HG03159 (cell line): ENCODE results near the gene TCP1.
"Not testable (repeated sequence)": the region's sequence is repeated elsewhere in the genome, so short reads cannot be mapped to it uniquely, and the experiment has no call there.

Experiments
- ATAC-seq: cut with Tn5 transposase; IDR thresholded peaks from one replicate; pipeline ENCODE4 v1.9.1; 2021; ENCODE audit warnings: mild to moderate bottlenecking, moderate library complexity; ENCODE audit not compliant: unreplicated experiment

The TCP1 gene

DNA sequence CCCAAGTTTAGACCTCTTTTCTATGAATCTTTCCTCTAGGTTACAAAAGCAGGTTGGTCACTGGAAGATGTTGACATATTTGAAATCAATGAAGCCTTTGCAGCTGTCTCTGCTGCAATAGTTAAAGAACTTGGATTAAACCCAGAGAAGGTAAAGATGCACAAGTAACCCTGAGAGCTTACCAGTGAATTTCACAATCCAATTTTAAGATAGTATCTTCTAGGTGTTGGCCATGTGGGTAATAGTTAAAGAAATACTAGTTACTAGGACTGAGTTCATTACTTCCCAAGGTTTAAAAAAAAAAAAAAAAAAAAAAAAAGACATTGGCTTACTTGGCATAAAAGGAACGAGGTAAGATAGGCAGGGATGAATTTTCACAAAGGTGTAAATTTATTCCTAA is 11.3 kb downstream of the TCP1 start:
- ATAC-seq = no peak

DNA sequence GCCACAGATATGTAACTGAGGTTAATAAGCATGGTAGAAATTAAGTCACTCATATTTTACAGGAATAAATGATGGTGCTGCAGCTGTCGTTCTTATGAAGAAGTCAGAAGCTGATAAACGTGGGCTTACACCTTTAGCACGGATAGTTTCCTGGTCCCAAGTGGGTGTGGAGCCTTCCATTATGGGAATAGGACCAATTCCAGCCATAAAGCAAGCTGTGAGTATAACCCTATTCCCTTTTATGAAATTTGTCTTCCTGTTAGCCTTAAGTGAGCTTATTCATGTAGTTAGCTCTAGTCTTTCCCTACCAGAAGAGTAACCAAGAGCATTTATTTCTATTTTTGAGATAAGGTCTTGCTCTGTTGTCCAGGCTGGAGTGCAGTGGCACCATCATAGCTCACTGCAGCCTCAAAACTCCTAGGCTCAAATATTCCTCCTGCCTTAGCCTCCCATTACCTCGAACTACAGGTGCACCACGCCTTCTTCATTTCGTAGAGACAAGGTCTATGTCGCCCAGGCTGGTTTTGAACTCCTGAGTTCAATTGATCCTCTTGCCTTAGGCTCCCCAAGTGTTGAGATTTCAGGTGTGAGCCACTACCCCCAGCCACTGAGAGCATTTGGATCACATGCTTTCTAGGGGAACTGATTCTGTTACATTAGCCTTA is 12.0 kb downstream of the TCP1 start:
- ATAC-seq = no peak

DNA sequence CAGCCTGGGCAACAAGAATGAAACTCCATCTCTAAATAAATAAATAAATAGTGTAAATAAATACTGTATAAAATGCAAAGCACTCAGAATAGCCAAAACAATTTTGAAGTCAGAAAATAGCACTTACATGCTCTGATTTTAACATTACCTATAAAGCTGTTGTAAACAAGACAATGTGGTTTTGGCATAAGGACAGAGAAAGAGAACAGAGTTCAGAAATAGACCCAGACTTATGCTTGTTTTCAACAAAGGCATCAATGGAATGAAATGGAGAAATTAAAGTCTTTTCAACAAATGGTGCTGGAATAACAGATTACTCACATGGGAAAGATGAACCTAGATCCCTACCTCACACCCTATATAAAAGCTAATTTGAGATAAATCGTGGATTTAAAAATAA is 17.2 kb downstream of the TCP1 start:
- no peak for ATAC-seq

DNA sequence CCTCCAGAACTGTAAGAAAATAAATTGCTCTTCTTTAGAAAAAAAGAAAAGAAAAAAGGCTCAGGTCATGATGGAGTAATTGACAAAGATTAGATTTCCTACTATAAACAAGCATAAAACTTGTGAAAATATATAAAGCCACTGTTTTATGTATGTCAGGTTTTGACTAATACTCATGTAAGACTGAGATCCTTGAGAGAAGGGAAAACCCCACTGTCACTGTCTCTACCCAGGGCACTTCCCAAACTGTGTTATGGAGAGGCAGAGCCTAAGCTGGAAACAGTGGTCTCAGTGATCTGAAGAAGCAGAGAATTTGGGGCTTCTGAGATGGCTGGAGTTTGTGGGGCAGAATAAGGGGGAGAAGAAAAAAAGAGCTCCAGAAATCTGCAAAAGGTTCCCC is 19.9 kb downstream of the TCP1 start:
- no peak for ATAC-seq

DNA sequence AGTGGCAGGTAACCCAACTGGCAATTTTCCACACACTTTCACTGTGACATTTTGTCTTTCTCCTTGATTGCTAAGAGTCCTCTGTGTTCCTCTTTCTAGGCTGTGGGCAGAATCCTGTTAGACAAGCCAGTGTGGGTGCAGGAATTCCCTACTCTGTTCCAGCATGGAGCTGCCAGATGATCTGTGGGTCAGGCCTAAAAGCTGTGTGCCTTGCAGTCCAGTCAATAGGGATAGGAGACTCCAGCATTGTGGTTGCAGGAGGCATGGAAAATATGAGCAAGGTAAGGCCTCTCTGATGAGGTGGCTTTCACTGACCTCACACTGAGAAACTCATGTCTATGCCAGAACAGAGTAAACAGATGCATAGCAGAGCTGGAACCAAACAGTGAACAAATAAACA is 22.5 kb downstream of the TCP1 start:
- no peak for ATAC-seq

DNA sequence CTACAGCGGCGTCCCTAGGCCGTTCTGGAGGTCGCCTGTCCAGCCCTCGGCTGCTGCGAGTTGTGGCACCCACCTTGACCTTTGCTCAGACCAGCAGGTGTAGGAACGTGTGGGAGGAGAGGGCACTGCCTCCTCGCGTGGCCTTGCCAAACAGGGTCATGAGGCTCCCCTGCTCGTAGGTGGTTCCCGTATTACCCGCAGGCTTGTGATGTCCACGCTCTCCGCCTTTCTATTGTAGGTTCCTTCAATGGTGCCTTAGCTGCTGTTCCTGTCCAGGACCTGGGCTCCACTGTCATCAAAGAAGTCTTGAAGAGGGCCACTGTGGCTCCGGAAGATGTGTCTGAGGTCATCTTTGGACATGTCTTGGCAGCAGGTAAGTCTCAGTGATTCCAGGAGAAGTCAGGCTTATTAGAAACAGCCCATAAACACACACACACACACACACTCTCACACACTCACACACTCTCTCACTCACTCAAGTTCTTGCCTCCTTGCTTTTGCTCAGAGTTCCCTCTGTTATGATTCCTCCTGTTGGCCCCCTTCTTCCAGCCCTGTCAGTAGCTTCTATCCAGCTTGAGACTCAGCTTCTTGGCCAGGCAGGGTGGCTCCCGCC is 26.6 kb downstream of the TCP1 start:
- ATAC-seq = no peak

DNA sequence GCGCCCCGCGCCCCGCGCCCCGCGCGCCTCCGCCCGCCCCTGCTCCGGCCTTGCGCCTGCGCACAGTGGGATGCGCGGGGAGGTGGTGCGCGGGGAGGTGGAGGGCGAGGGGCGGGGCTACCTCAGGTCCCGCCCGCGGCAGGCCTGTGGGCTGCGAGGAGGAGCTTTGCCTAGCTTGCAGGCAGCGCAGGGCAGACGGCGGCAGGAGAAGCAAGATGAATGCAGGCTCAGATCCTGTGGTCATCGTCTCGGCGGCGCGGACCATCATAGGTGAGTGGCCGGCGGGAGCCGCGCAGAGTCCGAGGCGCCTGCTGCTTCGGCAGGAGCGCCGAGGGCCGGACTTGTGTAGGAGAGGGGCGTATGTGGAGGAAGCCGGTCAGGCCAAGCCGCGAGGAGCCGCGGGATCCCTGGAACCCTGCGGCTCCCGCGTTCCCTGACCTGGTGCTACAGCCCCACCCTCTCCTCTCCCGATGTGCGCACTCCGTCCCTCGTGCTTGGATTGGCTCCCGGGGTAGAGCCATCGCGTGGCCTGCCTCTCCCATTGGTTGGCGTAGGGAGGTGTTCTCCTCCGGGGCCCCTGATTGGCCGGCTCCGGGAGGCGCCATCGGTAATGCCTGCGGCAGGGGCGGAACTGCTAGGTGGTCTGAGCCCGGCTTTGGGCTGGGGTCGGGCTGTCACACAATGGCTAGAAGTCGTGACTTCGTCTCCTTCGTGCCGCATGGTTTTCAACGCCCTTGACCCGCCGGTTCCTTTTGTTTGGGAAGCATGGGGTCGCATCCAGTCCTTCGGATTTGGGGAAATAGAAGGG is 27.3 kb downstream of the TCP1 start, which contains the start of gene ACAT2:
TSS of gene ACAT2 (plus strand) at position 173 of the 808 bp plus-strand sequence. CDS start at position 216, 43 bp downstream.
- ATAC-seq = peak; percentile 98

DNA sequence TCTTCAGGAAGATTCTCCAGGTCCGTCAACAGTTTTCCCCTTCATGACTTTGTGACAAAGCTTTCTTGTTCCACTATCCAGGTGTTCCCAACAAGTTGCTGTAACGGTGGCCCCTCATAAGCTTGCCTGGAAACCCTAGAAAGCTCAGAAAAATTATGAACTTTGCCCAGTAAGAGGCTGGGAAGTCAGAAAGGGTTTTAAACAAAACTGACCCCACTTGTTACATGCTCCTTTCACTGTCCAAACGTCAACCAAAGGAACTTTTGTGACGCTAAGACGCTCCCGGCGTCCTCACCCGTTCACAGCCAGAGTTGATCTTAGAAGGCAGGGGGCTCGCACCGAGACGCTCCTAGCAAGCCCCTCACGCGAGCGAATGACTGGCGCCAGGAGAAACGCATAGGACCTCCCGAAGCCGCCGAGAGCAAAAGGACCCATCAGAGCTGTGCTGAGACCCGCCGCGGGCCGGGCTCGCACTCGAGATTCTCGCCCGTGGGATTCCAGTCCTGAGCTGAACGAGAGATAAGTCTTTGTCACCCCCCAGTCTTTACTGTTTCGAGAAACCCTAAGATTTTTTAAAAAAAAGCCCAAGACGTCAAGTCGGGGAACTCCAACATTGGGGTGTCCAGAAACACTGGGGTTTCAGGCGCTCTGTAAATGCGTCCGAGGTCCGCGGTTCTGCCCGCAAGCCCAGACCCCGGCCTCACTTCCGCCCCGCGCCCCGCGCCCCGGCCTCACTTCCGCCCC is 28.1 kb downstream of the TCP1 start:
- ATAC-seq = no peak

- no peak for ATAC-seq
Observed at GRCh38 chr6:159760602-159761057, 28.8 kb downstream of the TCP1 start.

DNA sequence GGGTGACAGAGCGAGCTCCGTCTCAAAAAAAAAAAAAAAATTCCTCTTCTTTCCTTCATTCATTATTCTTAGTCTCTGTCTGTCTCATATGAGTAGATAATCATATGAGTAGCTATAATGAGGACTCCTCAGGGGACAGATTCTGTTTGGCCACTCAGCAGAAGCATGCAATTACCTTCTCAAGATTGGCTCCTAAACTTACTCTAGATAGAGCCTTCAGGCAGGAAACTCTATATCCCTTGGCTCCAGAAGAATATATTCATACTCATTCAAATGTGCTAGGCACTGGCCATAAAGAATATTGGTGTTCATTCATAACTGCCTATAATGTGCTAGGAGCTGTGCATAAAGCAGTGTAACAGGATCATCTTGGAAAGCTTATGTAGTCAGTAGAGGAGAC is 29.8 kb downstream of the TCP1 start:
- no peak for ATAC-seq

DNA sequence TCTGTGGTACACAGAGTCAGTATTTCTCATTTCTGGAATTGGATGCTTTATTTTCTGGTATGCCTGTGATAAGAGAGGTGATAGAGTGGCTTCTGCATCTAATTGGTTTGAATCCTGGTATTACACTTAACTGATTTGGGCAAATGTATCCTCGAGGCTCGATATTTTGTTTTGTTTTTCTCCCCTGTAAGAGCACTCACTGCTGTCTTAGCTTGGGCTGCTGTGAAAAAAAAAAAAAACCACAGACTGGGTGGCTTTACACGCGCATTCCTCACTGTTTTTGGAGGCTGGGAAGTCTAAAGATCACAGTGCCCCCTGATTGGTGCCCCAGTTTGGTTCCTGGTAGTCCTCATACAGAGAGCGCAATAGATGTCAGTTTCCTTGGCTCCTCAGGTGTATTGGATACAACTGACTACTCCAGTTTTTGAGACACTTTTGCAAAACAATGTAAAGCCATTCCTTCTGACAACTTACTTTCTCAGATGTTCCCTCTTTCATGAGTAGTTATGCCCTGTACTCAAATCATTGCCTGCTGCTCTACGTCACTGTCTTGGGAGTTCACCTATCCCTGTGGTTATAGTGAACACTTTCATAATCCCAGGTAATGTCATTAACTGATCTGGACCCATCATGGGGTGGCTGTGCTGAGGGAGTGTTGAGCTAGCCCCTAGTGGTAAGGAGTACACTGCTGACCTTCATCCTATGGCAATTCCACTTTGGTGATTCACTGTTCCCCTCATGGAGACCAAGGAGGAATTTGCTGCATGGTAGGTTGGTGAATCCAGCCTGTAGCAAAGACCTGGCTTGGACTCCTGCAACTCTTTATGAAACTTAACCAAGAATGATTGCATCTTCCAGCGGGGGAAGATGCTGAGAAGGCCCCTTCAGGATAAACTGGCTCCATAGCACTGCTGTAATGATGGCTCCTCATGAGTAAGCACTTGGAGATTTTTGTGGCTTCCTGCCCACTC is 31.1 kb downstream of the TCP1 start:
- ATAC-seq = no peak

GRCh38 chr6:159756508-159756907 is 32.9 kb downstream of the TCP1 start:
- no peak for ATAC-seq

DNA sequence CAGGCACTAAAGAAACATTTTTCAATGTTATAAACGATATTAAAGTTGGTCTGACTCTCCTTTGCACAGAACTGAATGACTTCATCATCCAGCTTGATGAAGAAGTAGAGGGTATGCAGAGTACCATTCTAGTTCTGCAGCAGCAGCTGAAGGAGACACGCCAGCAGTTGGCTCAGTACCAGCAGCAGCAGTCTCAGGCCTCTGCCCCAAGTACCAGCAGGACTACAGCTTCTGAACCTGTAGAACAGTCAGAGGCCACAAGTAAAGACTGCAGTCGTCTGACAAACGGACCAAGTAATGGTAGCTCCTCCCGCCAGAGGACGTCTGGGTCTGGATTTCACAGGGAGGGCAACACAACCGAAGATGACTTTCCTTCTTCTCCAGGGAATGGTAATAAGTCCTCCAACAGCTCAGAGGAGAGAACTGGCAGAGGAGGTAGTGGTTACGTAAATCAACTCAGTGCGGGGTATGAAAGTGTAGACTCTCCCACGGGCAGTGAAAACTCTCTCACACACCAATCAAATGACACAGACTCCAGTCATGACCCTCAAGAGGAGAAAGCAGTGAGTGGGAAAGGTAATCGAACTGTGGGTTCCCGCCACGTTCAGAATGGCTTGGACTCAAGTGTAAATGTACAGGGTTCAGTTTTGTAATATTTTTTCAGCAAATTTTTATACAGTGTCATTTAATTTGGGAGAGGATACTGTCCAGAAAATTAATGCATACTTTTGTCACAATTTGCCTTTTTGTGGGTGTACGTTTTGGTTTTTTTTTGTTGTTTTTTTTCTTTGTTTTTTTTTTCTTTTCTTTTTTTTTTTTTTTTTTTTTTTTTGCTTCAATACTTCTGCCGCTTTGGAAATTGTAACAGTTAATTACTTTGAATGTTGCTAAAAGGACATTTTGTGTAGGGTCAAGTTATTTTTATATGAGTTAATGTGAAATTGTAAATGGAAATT is 34.2 kb downstream of the TCP1 start:
- no peak for ATAC-seq

- no peak for ATAC-seq
Observed at GRCh38 chr6:159754401-159754800, 35.0 kb downstream of the TCP1 start.

- no peak for ATAC-seq
Observed at GRCh38 chr6:159753081-159753872, 36.1 kb downstream of the TCP1 start.

GRCh38 chr6:159751448-159751847 is 38.0 kb downstream of the TCP1 start:
- no peak for ATAC-seq

DNA sequence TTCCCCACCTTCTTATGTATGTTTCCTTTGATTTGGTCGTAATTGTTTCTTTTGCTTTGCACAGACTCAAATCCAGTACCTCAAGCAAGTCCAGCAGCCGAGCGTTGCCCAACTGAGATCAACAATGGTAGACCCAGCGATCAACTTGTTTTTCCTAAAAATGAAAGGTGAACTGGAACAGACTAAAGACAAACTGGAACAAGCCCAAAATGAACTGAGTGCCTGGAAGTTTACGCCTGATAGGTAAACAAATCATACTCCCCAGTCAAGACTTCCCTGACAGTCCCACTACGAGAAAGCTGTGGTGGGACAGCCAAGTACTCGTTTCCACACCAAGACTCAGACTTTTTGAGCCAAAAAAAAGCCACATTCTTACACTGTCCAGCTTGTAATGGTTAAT is 41.3 kb downstream of the TCP1 start:
- not testable (repeated sequence) for ATAC-seq

GRCh38 chr6:159746759-159747158 is 42.6 kb downstream of the TCP1 start:
- ATAC-seq = no peak
